LHCN-M2 (cell line): ENCODE data around the gene LRP5. TPM values are rescaled to one million over a fixed set of nuclear protein-coding genes. Genes with fewer than 3 reads are reported as not detected.
"Not testable (repeated sequence)": the region's sequence is repeated elsewhere in the genome, so short reads cannot be mapped to it uniquely, and the experiment has no call there.

ENCODE experiments used
- DNase-seq: peaks from one replicate; pipeline ENCODE4 v3.0.0-alpha.2; 2012; ENCODE audit warnings: low read depth
- total RNA-seq: library from RNA; depleted of rRNA; stranded (reverse); fragments of >200 nt; gene quantifications from 2 replicates; pipeline ENCODE4 v1.2.3, GENCODE V29; 2014

LRP5 gene
- total RNA-seq, 1 experiment from 2014 or later = 17.2 TPM

- DNase-seq = peak; percentile 11
Measured at GRCh38 chr11:68440224-68440623, 127.8 kb downstream of the LRP5 start.

- DNase-seq = peak; percentile 66
Measured at GRCh38 chr11:68441466-68442230, 129.3 kb downstream of the LRP5 start.

- no peak for DNase-seq
Measured at GRCh38 chr11:68442433-68442832, 130.0 kb downstream of the LRP5 start.

GRCh38 chr11:68444566-68444965, 132.2 kb downstream of the LRP5 start:
- no peak for DNase-seq

GRCh38 chr11:68445531-68446035, 133.2 kb downstream of the LRP5 start:
- DNase-seq = no peak

GRCh38 chr11:68446046-68446725, 133.8 kb downstream of the LRP5 start:
- DNase-seq = no peak

GRCh38 chr11:68447015-68447801, 134.8 kb downstream of the LRP5 start:
- peak; percentile 44 for DNase-seq

- not testable (repeated sequence) for DNase-seq
Measured at GRCh38 chr11:68447914-68448313, 135.5 kb downstream of the LRP5 start.

- no peak for DNase-seq
Measured at GRCh38 chr11:68448604-68449011, 136.2 kb downstream of the LRP5 start.

- no peak for DNase-seq
Measured at GRCh38 chr11:68449951-68450350, 137.6 kb downstream of the LRP5 start.

GRCh38 chr11:68450711-68451110, 138.3 kb downstream of the LRP5 start:
- DNase-seq = no peak

- DNase-seq = no peak
Measured at GRCh38 chr11:68454767-68455166, 142.4 kb downstream of the LRP5 start.

- no peak for DNase-seq
Measured at GRCh38 chr11:68455485-68455884, 143.1 kb downstream of the LRP5 start.

- no peak for DNase-seq
Measured at GRCh38 chr11:68457216-68457897, 145.0 kb downstream of the LRP5 start.

GRCh38 chr11:68457898-68458249, 145.5 kb downstream of the LRP5 start:
- DNase-seq = no peak

- DNase-seq = not testable (repeated sequence)
Measured at GRCh38 chr11:68458340-68458739, 145.9 kb downstream of the LRP5 start.

GRCh38 chr11:68459886-68460740, 147.7 kb downstream of the LRP5 start:
- peak; percentile 97 for DNase-seq

GRCh38 chr11:68460741-68461574, 148.6 kb downstream of the LRP5 start, which contains the start of gene PPP6R3:
Gene PPP6R3 (plus strand): TSS chr11:68460752. CDS start chr11:68537665, 76,913 bp downstream.
- DNase-seq = no peak

GRCh38 chr11:68461575-68461917, 149.2 kb downstream of the LRP5 start:
- no peak for DNase-seq

GRCh38 chr11:68463714-68464113, 151.3 kb downstream of the LRP5 start:
- no peak for DNase-seq
